M059J (cell line): Measurements from ENCODE around the gene SH3PXD2A. TPM values are rescaled to one million over a fixed set of nuclear protein-coding genes. Genes with fewer than 3 reads are reported as not detected.
A peak's percentile ranks its signal among the peaks of the same experiment; 100 is the strongest.
"Not testable (repeated sequence)": the region's sequence is repeated elsewhere in the genome, so short reads cannot be mapped to it uniquely, and the experiment has no call there.

ENCODE experiments used
- DNase-seq: peaks from one replicate; pipeline ENCODE4 v3.0.0-alpha.2; 2012; ENCODE audit warnings: low read depth
- total RNA-seq: library from RNA; depleted of rRNA; stranded (reverse); fragments of >200 nt; shearing (Covaris generic); gene quantifications from 2 replicates; pipeline ENCODE4 v1.2.3, GENCODE V29; 2014

SH3PXD2A gene
- total RNA-seq, 1 experiment from 2014 or later = 5.0 TPM

DNA sequence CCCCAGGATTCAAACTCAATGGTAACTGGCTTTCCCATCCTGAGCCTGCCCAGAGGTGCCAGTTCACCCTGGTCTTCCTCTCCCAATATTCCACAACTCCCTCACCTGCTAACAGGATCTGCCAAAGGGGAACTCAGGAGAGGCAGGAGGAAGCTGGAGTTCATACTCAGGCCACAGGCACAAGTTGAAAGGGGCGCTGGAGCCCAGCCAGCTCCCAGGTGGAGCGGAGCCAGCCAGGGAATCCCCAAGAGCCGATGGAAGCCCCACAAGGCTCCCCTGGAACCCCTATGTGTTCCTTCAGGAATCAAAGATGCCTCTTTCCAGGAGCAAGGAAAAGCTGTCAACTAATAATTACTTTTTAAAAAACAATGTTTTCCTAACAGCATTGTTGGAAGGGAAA is 63.5 kb downstream of the SH3PXD2A start:
- no peak for DNase-seq

DNA sequence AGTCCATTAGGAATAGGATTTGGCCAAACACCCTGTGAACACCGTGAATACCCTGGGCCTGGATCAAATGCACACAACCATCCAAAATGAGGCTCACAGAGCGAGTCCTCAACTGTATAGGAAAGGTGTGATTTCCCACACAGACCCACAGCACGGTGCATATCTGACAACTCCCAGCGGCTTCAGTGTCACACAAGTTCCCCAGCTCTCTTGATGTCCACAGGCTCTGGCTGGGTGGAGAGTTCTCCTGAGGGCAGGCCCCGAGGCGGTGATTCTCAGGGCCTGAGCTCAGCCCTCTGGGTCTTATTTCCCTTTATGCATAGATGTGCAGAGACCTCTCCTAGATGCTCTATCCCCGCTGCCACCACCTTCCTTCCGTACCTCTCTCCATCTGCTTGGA is 64.1 kb downstream of the SH3PXD2A start:
- DNase-seq = no peak

DNA sequence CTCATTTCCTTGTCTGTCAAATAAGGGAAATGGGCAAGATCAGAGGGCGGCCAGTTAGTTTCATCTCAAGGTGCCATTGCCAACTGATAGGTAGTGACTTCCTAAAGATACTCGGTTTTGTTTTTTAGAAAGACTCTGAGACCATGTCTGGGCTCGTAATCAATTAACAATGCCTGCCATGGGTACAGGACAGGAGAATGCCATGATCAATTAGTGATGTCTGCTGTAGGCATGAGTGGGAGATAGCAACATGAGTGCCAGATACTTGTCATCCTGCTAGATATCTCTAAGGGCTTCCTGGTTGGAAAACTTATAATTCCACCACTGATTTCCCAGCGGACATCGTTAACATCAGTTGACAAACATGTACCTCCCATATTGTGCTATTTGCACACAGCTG is 64.8 kb downstream of the SH3PXD2A start:
- no peak for DNase-seq

DNA sequence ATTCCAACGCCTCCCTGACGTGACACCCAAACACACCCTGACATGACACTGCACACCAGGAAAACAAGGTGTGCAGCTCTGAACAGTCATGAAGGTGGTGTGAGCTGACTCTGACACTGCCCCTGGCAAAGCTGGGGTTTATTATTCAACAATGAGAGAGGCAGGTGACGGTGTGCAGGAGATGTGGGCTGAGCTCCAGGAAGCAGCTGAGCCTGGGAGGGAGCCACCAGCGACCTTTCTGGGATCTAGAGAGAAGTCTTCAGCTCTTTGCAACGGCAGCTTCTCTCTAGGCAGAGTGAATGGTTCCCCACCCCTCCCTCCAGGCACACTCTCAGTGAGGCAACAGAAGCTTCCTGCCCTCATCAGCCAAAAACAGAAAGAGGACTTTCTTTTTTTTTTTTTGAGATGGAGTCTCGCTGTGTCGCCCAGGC is 65.6 kb downstream of the SH3PXD2A start:
- DNase-seq = no peak

DNA sequence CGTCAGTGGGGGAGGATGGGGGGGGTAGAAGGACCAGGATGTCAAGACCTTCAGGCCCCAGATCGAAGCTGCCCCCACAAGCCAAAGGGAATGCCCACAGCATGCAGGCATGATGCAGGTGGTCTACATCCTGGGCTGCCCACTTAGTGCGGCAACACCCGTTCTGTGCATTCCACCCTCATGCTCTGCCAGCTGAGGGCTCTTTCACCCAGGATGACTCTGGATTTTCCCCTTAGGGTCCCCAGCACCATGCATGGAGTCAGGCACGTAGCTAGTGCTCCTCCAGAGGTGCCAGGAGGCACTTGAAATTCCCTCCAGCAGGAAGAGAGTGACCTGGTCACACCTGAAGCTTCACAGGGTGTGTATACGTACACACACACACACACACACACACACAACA is 66.2 kb downstream of the SH3PXD2A start:
- no peak for DNase-seq

DNA sequence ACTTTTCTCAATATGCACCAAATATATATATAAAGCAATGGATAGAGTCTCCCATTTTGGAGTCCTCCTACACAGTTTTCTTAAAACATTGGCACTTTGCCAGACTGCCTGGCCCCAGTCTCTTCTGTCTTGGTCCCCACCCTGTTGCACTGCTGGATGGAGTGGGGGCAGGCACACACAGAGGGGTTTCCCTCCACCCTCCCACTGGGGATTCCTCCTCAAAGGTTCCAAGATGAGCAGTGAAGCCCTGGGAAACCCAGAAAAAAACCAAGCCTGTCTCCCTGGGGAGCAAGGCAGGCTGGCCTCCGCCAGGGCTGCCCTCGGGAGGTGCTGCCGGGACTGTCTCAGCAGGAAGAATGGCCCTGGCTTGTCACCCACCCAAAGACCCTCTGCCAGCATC is 68.0 kb downstream of the SH3PXD2A start:
- no peak for DNase-seq

DNA sequence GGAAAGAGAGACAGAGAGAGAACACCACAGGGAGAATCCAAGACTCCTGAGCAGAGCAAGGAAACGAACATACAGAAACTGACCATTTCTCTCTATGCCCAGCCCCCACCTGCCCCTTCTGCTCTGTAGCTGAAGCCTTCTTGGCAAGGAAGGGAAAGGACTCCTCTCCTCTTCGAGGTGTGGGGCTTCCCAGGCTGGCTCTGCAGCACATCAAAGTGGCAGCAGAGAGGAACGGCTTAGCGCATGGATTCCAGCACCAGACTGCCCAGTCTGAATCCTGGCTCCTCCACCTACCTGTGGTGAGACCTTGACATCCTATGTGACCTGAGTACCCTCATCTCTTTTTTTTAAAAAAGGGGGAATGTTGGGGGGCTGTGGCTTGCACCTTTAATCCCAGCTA is 69.4 kb downstream of the SH3PXD2A start:
- DNase-seq = no peak

DNA sequence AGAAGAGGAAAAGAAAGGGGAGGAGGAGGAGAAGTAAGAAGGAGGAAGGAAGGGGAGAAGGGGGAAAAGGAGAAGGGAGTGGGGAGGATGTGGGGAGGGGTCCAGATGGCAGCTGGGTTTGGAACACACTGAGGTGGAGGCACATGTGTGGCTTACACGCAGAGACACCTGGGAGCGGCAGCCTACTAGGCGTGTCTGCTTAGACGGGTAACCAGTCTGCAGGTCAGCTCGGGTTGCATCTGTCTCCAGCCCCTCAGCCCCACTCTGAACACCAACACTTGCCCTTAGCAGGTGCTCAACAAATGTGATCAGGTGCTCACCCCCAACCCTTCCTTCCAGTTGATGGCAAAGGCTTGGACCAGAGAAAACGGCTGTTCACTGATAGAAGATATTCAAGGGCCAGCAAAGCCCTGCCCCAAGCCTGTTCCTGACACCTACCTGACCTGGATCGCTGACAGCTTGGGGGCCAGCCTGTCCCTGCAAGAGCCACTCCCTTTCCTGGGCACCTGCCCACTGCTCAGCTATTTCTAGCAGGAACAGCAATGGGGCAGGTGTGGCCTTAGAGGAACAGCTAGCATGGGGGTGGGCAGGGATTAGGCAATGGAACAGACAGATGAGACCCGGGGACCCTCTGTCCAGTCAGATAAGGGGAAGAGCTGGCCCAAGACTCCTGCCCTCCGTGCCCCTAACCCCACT is 70.5 kb downstream of the SH3PXD2A start:
- DNase-seq = no peak

DNA sequence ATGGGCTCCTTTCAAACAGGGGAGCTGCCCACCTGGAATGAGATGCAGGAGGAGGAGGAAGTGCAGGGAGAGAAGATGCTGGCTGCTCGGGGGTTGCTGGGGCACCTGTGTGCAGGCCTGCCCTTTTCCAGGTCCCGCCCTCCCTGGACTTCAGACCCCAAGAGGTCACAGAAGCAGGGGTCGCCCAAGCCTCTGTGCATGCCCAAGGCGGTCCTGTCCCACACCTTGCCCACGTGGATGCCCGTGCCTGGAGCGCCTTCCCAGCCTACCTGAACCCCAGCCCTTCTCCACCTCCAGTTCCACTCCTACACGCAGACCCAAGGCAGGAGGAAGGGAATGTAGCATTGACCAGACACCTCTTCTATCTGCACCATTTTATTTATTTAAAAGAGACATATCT is 71.3 kb downstream of the SH3PXD2A start:
- no peak for DNase-seq

DNA sequence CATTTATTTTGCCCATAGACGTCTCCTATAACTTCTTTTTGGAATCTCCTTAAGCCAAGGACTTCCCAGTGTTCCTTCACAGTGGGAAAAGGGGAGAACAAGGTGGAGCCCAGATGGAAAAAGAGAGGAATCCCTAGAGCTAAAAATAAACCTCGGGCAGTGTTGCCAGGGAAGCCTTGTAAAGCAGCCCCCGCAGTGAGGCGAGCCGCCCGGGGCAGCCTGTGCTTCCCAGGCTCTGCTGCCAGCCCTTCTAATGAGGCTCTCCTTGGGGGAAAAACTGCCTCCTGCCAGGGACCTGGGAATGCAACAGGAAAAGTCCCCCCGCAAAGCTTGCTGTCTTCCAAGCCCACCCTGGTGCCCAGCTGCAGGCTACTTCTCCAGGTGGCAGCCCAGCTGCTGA is 71.7 kb downstream of the SH3PXD2A start:
- no peak for DNase-seq

DNA sequence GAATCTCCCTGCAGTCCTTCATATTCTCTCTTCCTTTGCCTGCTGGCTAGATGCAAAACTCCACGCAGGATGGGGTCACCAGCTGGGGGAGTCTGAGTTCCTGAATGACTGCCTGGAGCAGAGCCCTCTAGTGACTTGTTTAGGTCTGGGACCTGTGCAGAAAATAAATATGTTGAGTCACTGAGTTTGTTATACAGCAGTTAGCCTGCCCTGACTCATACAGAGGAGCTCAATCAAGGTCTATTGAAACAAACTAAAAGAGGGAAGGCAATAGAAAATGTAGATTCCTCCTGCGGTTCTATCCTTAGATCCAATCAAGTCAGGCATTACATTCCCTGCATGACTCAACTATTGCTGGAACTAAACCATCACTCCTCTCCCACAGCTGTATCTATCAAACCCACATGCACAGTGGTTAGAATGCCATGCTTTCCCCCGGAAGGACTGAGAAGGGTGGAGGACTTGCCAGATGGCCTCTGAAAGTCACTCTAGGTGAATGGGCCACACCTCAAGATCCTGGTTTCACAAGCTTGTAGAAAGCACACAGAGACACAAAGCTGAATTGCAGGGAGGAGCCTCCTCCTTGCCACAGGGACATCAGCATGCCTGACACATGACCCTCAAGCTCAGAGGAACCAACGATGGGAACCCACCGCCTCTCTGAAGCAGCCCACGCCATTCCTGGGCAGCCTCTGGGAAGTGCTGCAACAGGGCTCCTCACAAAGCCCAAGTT is 73.9 kb downstream of the SH3PXD2A start:
- DNase-seq = peak; percentile 82

DNA sequence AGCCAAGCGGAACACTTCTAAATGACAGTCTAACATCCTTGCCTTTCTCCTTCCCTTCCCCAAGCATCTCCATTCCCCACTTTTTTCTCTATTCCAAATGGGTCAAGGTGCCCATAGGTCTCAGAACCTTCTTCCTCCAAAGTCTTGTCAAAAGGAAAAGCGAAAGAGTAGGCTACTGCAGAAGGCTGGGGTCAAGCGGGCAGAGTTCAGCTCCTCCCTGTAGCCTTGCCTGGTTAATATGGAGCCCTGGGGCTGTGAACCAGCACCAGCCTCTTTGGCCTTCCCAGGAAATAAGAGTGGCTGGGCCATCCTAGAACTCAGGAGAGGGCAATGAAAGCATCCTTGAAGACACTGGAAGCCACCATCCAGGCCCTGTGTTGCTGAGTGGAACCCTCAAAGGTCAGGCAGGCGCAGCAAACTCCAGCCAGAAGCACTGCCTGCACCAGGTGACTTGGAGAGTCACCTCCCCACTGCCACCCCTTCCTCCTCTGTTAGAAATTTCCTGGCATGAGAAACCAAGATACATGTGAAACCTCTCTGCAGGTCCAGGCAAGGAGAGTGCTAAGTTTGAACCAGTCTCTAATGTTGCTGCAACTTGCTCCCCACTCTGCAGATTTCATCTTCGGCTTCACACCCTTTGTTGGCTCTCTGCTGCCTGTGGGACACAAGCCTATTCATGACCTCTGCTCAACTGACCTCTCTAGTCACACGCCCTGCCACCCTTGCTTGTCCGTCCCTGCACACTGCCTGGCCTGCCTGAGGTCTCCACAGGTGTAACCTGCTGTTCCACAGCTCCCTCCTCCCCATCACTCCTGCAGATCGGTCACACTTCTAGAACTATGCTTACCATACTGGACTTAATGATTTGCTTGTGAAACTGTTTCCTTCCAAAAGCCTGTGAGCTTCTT is 74.9 kb downstream of the SH3PXD2A start:
- no peak for DNase-seq

DNA sequence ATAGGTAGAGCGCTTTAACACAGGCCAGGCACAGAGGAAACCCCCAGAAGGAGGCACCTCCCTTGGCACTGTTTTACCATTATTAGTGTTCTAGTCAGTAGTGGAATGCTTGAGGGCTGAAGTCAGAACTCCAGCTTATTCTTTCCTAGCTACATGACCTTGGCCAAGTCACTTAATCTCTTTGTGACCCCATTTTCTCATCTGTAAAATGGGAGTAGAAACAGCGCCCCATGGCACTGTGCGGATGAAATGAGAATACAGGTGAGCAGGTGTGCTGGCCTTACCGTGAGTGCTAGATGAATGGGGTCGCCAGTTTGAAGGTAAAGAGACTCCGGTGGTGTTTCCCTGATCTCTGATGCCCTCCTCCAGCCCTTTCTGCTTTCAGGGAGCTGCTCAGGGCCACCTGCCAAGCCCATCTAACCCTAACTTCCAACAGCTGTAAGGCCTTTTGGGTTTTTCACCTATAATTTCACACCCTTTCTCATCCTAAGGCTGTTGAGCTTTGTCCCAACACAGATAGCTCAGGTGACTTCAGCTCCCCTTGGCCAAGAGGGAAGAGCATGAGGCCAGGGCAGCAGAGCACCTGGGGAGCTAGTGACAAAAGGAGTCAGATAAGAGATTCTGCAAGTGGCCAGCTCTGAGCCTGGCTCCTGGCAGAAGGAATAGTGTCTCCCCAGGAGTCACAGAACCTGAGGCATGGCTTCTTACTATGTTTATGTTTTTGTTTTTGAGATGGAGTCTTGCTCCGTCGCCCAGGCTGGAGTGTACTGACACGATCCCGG is 76.8 kb downstream of the SH3PXD2A start:
- no peak for DNase-seq

DNA sequence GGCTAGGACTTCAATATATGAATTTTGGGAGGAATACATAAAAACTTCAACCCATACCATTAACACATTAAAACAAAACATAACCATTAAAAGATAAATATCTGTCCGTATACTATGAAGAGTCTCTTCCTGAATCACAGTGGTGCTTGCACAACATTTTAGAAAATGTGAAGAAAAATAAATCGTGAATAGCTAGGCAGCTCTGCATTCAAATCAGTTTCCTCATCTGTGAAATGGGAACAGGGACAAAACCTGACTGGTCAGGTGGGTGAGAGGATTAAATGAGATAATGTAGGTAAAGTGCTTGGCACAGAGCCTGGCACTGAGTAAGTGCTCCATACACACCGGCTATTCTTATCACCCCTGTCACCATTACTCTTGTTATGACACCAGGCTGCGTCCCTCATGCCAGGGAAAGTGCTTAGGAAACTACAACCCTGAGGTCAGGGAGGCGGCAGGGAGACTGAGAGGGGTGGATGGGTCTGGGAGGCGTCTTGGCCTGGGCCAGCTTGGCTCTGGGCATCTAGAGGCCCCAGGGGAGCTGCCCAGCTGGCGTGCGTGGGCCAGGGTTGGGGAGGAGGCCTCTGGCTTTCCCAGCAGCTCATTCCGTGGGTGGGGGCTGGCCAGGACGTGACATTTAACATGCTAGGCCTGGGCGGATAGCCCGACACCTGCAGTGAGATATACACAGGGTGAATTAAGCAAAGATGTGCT is 78.3 kb downstream of the SH3PXD2A start:
- no peak for DNase-seq

DNA sequence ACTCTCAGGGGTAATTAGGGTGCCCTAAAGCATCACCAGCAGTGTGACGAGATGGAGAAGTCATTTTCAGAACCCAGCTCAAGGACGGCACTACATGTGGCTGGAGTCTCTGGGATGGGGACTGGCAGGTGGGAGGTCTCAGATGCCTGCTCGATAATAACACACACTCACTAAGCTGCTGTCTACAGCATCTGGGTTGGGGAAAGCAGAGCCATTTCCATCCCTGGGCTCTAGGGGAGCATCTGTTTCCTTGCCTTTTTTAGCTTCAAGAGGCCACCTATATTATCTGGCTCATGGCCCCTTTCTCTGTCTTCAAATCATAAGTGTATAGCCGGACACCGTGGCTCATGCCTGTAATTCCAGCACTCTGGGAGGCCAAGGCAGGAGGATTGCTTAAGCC is 79.6 kb downstream of the SH3PXD2A start:
- no peak for DNase-seq

DNA sequence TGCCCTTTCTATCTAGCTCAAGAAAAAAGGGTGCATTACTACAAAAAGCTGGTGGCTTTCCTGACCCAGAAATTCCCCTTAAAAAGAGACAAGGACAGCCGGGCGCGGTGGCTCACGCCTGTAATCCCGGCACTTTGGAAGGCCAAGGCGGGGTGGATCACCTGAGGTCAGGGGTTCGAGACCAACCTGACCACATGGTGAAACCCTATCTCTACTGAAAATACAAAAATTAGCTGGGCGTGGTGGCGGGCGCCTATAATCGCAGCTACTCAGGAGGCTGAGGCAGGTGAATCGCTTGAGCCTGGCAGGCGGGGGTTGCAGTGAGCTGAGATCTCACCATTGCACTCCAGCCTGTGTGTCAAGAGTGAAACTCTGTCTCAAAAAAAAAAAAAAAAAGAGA is 82.5 kb downstream of the SH3PXD2A start:
- DNase-seq = not testable (repeated sequence)

DNA sequence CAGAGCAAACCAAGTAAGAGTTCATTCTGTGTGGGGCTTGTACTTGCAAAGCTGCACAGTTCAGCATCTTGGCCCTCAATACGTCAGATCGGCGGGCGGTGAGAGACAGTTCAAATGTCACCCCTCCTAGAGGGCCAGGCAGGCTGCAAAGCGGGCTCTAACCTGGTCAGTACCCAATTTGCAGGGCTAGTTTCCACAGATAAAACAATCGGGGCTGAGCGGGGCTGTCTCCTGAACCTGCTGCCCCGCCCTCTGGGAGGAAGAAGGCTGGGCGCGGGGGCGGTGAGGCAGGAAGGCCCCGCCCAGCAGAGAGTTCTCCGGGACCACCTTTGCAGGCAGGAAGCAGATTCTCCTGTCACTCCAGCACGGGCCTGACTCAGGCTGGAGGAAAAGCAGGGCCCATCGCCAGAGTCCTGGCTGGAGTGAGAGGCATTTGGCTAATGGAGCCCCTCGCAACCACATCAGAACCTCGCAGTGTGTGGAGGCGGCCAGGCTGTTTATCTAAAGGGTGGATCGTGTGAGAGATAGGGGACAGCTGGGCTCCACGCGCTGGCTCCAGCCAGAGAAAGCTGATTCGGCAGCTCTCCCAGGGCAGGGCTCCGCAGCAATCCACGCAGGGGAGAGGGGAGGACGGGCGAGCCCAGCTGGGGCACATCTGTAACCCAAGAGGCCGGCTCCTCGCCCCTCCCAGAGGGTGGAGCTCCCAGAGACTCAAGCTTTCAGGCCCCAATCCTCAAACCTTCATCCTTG is 83.1 kb downstream of the SH3PXD2A start:
- peak; percentile 67 for DNase-seq

DNA sequence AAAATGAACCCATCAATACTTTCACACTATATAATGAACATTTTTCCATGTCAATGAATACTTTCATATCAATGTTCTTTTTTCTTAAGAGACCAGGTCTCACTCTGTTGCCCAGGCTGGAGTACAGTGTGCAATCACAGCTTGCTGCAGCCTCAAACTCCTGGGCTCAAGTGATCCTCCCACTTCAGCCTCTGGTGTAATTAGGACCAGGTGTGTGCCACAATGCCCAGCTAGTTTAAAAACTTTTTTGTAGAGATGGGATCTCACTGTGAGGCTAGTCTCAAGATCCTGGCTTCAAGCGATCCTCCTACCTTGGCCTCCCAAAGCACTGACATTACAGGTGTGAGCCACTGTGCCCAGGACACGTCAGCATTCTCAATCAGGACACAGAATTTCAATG is 85.2 kb downstream of the SH3PXD2A start:
- DNase-seq = no peak

DNA sequence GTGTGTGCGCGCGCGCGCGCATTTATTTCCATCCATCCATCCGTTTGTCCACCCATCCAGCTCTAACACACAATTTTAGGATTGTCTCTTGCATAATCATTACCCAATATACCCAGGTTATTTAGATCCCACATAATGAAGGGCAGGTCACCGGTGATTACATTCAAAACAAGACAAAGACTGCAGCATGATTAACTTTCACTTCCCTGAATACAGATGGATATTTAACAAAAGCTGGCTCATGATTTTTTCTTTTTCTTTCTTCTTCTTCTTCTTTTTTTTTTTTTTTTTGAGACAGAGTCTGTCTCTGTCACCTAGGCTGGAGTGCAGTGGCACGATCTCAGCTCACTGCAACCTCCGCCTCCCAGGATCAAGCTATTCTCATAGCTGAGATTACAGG is 86.2 kb downstream of the SH3PXD2A start:
- DNase-seq = no peak

DNA sequence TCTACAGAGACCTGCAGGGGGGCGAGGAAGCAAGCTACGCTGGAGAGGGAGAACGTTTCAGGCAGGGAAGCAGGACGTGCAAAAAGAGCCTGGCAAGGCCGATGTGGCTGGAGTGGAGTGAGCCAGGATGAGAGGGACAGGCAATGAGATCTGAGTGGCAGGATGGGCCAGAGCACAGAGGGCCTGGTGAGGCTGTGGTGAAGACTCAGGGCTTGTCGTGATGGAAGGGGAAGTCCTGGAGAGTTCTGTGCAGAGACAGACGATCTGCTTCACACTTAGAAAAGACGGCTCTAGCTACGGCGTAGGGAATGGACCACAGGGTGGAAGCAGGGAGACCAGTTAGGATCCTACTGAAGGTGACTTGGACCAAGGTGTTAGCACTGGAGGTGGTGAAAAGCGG is 87.0 kb downstream of the SH3PXD2A start:
- DNase-seq = no peak
